HG02798 (cell line): ENCODE data around the gene IGF2BP1.

Experiments
- ATAC-seq: cut with Tn5 transposase; IDR thresholded peaks from one replicate; pipeline ENCODE4 v1.9.1; 2021; ENCODE audit warnings: mild to moderate bottlenecking; ENCODE audit not compliant: unreplicated experiment, poor library complexity

The IGF2BP1 gene

GRCh38 chr17:48997103-48997826 is at the start of gene IGF2BP1:
IGF2BP1 (plus strand) TSS chr17:48997385; CDS start chr17:48997746, 361 bp downstream.
- ATAC-seq: no peak

DNA sequence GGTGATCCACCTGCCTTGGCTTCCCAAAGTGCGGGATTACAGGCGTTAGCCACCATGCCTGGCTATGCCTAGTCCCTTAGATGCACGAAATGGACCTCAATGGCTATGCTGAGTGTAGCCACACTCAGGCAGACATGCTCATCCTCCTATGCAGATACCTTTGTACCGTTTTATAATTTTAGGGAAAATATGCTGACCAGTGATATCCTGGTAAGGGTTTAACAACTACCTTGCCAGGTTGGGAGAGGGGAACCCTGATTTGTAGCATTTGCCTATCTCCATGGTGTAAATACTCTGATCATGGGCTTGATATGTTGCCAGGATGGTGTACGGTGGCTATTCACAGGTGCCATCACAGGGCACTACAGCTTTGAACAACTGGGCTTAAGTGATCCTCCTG is 45.6 kb upstream of the IGF2BP1 start:
- no peak for ATAC-seq

DNA sequence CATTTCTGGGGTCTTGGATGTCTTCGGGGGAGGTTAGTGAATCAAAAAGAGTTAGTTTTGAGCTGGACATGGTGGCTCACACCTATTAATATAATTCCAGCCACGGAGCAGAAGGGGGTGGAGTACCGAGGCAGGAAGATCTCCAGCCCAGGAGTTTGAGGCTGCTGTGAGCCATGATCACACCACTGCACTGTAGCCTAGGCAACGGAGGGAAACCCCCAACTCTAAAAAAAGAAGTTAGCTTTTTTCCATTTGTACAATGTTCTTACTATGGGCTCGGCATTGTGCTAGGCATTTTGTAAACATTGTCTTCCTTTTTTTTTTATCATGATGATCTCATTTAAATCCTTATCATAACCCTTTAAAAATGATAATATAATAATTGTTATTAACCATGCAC is 44.3 kb upstream of the IGF2BP1 start:
- no peak for ATAC-seq

DNA sequence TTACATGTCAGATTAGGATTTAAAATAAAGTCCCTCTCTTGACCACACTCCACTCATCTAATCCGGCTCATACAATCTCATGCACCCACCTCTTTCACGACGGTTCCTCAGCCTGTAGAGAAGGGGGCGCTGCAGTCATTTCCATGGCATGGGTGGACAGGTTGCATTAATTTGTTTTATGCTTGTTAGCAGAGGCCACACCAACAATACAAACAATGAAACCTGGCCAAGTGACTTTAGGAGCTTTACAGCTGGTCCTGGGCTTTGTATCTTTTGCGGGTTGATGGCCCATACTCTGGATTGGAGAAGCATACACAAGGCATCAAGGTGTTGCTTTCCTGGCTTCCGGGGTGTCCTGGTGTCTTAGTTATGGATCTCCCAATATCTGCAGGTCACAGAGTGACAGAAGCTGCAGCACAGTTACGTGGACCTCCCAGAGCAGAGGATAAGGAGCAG is 42.9 kb upstream of the IGF2BP1 start:
- ATAC-seq: no peak

- ATAC-seq: no peak
These were observed 36.2 kb upstream of the IGF2BP1 start for GRCh38 chr17:48960834-48961515.

- ATAC-seq: no peak
These were observed 35.5 kb upstream of the IGF2BP1 start for GRCh38 chr17:48961516-48962233.

GRCh38 chr17:48970224-48970623 is 27.0 kb upstream of the IGF2BP1 start:
- ATAC-seq: no peak

GRCh38 chr17:48970865-48971687 is 26.1 kb upstream of the IGF2BP1 start:
- ATAC-seq: no peak

DNA sequence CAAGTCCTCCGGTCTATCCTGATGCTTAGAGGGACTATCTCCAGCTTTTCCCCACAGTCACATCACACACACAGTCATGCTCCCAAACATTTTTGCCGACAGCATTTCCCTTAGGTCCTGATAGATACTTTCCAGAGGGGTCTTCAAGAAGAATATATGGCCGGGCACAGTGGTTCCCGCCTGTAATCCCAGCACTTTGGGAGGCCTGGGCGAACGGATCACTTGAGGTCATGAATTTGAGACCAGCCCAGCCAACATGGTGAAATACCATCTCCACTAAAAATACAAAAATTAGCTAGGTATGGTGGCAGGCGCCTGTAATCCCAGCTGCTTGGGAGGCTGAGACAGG is 24.5 kb upstream of the IGF2BP1 start:
- ATAC-seq: no peak

GRCh38 chr17:48973806-48974205 is 23.4 kb upstream of the IGF2BP1 start:
- no peak for ATAC-seq

- no peak for ATAC-seq
These were observed 15.2 kb upstream of the IGF2BP1 start for GRCh38 chr17:48981927-48982539.

- no peak for ATAC-seq
These were observed 11.5 kb upstream of the IGF2BP1 start for GRCh38 chr17:48985436-48986245.

GRCh38 chr17:48989100-48989499 is 8.1 kb upstream of the IGF2BP1 start:
- ATAC-seq: no peak

DNA sequence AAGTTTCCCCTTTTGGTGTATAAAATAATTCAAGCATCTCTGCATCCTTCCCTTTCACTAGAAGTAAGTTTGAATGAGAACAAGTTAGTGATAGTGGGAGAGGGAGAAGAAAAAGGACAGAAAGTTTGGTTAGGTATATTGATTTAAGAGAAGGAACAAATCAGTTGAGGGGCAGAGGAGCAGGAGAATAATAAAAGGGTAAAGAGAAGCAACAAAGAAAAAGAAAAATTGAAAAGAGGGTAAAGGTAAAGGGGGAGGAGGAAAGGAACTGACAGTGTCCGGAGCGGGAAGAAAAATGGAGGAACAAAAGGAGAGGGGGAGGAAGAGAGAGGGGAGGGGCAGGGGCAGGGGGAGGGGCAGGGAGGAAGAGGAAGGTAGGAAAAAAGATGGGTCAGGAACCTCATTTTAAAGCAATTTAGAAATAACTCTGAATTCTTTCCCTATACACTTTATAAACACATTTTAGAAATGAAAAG is 6.3 kb upstream of the IGF2BP1 start:
- ATAC-seq: no peak

GRCh38 chr17:48992444-48992843 is 4.7 kb upstream of the IGF2BP1 start:
- ATAC-seq: no peak

DNA sequence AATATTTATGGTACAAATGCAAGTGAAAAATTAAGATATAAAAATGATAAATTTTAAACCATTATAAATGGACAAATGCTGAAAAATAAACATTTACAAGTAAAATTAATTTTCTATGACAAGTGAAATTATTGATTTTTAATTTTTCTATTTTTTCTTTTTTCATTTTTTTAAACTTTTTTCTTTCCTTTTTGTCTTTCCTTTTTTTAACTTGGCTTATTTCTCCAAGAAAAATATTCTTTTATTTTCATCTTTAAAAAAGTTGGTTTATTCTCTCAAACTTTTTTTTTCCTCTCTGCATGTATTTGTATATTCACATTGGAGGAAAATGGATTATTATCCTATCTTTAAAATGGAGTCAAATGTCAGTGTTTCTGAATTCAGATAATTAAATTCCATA is 3.9 kb upstream of the IGF2BP1 start:
- no peak for ATAC-seq

- no peak for ATAC-seq
These were observed 3.2 kb upstream of the IGF2BP1 start for GRCh38 chr17:48993951-48994350.

DNA sequence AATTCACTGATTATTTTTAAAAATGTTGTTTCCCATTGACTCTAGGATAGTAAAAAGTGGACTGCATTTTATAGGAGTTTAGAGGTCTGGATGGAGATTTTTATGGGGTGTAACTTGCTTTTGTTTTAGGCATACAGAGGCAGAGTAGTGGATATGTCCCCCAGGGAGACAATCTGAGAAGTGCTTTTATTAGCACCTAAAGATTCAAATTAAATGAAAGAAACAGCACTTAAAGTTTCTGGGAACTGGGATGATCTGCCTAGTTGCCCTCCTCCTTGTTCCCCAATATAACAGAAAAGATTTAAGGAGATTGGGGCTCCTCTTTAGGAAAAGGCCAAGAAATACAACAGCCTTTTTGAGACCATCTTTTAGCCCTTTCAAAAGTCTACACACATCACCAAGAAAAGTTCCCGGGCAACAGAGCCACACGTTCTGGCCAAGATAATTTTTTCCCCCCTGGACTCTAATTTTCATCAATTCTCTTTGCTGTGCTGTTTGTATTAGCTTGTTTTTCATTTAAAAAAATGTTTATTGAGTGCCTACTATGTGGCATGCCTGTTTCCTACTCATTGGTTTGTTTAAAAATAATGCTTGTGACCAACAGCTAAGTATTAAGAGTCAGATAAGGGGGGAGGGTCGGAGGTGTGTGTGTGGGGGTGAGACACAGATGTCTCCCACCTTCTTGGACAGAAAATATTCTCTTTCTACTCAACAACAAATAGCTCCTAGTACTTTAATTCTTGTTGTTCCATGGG is 2.5 kb upstream of the IGF2BP1 start:
- ATAC-seq: no peak
